Measurements from ENCODE around the gene NEDD4L.

The NEDD4L gene

GRCh38 chr18:58446391-58447060, 402.5 kb downstream of the NEDD4L start:
- no peak for DNase-seq

GRCh38 chr18:58447402-58448095, 403.5 kb downstream of the NEDD4L start:
- DNase-seq: no peak

- DNase-seq: no peak
These were observed 405.4 kb downstream of the NEDD4L start for GRCh38 chr18:58449464-58449863.

All from hematopoietic multipotent progenitor cell treated with erythropoietin and hydrocortisone succinate and interleukin-3 and kit ligand, for 8 days (in vitro differentiated cells).